Omental fat pad (tissue), 4 donors: ENCODE results near the gene ROBO1. TPM values are rescaled to one million over a fixed set of nuclear protein-coding genes. Genes with fewer than 3 reads are reported as not detected.
"Not testable (repeated sequence)": the region's sequence is repeated elsewhere in the genome, so short reads cannot be mapped to it uniquely, and the experiment has no call there.

Experiments used
- ATAC-seq: fragments of 150-250 bp; one replicate; pipeline ENCODE4 v1.9.1; 2016; ENCODE audit warnings: mild to moderate bottlenecking, moderate library complexity; ENCODE audit not compliant: low FRiP score
- DNase-seq: peaks from one replicate; pipeline ENCODE4 v3.0.0-alpha.2; 2019; ENCODE audit warnings: low spot score
- total RNA-seq, 4 donors: library from RNA; depleted of rRNA; stranded (reverse); fragments of >200 nt; gene quantifications; one replicate each; pipeline ENCODE4 v1.1.0, GENCODE V29; 2016
- TF ChIP-seq, protein P1 (sequence below), 3 donors: fragments of 450-650 bp; IDR thresholded peaks; one replicate each; pipeline ENCODE4 v1.5.1; 2016 to 2017; ENCODE audit warnings: antibody characterized with exemption in 3 of 3, mild to moderate bottlenecking in 3 of 3, moderate library complexity in 2 of 3

The ROBO1 gene
- total RNA-seq, 4 donors from 2014 or later = 13.7 to 34.2 (median 21.0) TPM

GRCh38 chr3:78757731-78758130, 1010.1 kb downstream of the ROBO1 start:
- TF ChIP-seq, protein P1, sequence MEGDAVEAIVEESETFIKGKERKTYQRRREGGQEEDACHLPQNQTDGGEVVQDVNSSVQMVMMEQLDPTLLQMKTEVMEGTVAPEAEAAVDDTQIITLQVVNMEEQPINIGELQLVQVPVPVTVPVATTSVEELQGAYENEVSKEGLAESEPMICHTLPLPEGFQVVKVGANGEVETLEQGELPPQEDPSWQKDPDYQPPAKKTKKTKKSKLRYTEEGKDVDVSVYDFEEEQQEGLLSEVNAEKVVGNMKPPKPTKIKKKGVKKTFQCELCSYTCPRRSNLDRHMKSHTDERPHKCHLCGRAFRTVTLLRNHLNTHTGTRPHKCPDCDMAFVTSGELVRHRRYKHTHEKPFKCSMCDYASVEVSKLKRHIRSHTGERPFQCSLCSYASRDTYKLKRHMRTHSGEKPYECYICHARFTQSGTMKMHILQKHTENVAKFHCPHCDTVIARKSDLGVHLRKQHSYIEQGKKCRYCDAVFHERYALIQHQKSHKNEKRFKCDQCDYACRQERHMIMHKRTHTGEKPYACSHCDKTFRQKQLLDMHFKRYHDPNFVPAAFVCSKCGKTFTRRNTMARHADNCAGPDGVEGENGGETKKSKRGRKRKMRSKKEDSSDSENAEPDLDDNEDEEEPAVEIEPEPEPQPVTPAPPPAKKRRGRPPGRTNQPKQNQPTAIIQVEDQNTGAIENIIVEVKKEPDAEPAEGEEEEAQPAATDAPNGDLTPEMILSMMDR (IDR thresholded peaks at IDR 0.05) = no peak
- DNase-seq = no peak
- no peak for ATAC-seq

DNA sequence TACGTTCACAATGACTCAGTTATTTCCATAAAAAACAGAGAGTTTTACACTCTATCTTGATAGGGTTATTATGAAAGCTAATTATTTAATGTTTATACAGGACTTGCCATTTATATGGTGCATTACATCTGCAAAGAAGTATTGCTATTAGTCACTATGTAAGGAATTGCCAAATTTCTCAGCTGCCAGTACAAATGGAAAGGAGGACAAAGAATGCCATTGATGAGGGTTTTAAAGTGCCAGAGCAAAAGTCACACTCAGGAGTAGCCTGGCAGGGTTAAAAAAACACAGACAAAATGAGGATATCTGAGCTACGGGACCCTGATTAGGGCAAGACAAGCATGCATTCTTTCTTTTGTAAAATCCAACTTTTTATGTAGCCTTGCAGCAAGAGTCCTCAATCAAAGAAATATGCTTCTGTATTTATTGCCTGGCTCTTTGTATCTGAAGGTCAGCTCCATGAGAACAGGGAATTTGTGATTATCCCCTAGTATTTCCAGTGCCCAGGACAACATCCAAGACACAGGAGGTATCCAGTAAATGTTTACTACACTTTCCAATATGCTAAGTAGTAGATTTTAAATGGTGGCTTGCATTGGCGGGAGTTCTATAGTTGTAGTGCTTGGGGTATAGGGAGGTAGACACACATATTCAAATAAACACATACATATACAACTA, 1013.6 kb downstream of the ROBO1 start:
- TF ChIP-seq, protein P1 (IDR thresholded peaks at IDR 0.05) = no peak
- no peak for DNase-seq

DNA sequence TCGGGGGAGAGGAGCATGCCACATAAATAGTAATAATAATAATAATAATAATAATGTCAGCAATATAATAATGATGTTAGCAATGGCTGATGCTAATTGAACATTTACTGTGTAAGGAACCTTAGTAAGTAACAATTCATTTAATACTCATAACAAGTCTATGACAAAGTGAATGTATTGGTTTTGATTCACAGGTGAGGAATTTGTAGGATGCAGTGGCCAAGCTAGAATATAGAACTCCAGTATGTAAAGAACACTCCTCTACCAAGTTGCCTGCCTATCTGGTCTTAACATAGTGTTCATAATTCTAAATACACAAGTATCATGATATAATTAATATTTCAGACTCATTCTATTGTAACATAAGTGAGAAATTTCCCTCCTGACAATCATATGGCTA, 1016.5 kb downstream of the ROBO1 start:
- no peak for ATAC-seq
- DNase-seq = no peak
- TF ChIP-seq, protein P1 (IDR thresholded peaks at IDR 0.05) = no peak

More for the DNA sequence above, 1013.6 kb downstream of the ROBO1 start:
- no peak for ATAC-seq

GRCh38 chr3:78750291-78750690, 1017.5 kb downstream of the ROBO1 start:
- ATAC-seq = not testable (repeated sequence)

DNA sequence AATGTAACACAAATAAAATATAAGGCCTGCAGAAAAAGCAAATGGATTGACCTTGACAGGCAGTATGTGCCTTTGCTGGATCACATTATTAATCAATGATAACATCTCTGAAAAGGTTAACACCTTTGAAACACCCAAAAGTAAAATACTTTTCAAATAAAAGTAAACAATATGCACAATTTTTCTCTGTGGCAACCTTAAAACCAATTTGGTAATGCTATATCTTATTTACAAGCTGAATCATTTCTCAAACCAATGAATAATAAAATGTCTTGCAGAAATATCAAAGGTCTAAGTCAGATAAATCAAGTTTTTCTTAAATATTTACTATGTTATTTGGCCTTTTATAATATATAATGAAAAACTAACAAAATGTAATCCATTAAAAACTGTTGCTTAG, 1018.7 kb downstream of the ROBO1 start:
- ATAC-seq = no peak

More at GRCh38 chr3:78750291-78750690, 1017.5 kb downstream of the ROBO1 start:
- DNase-seq = not testable (repeated sequence)

DNA sequence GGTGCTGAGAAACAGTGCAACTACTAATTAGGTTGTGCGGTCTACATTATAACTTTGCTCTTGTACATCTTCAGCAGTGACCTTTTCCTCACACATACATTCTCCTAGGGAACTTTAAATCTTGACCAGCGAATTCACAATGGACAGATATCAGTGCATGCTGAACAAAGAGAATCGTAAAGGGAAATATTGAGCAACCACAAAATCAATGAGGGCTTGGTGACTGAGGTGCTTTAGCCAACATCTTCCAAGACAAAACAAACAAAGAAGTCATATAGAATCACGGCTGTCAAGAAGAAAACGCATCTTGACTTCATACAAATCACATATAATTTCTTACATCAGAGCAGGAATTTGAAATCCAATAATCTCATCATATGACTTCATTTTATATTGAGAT, 1022.0 kb downstream of the ROBO1 start:
- no peak for ATAC-seq

More for the DNA sequence above, 1018.7 kb downstream of the ROBO1 start:
- TF ChIP-seq, protein P1 (IDR thresholded peaks at IDR 0.05) = no peak
- DNase-seq = no peak

DNA sequence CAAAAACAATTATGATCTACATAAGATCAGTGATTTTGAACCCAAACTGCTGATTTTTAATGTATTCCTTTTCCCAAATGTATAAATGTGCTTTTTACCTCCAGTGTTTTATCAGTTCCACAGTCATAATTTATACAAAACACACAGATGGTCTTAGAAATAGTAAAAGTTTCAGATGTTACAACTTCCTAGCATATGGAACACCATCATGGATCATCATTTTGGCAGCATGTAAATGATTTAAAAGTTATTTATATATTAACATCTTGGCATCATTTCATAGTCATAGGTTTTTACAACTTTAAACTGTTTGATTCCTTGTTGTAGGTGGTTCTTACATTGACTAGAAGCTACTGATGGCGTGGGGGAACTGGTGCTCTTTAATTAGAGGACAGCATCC, 1025.3 kb downstream of the ROBO1 start:
- DNase-seq (no peak), ATAC-seq (no peak)
- TF ChIP-seq, protein P1 (IDR thresholded peaks at IDR 0.05) = no peak

More for the DNA sequence above, 1022.0 kb downstream of the ROBO1 start:
- no peak for DNase-seq
- TF ChIP-seq, protein P1 (IDR thresholded peaks at IDR 0.05) = no peak
